Esophagus squamous epithelium (tissue), 5 donors: Measurements from ENCODE around the gene MTURN. TPM values are rescaled to one million over a fixed set of nuclear protein-coding genes. Genes with fewer than 3 reads are reported as not detected.

ENCODE experiments used
- DNase-seq: peaks from one replicate; lab custom pipeline; 2025; lab: John Stamatoyannopoulos, UW
- H3K27ac ChIP-seq, 4 donors: fragments of 200-600 bp; sonication (generic); one replicate each; pipeline ENCODE4 v1.5.1; 2016 to 2019; ENCODE audit warnings: mild to moderate bottlenecking in 1 of 4
- H3K27me3 ChIP-seq, 4 donors: fragments of 200-600 bp; sonication (generic); 1 replicate in 3 of 4; 2 replicates in 1 of 4; pipeline versions ENCODE4 v1.5.1 to v1.6.0; 2017 to 2021; ENCODE audit warnings: antibody characterized with exemption in 1 of 4
- H3K36me3 ChIP-seq, 3 donors: fragments of 200-600 bp; sonication (generic); one replicate each; pipeline ENCODE4 v1.5.1; 2016 to 2019
- H3K4me1 ChIP-seq, 3 donors: fragments of 200-600 bp; sonication (generic); one replicate each; pipeline ENCODE4 v1.5.1; 2017 to 2019
- H3K4me3 ChIP-seq, 4 donors: fragments of 200-600 bp; sonication (generic); 1 replicate in 3 of 4; 2 replicates in 1 of 4; pipeline ENCODE4 v1.5.1; 2016 to 2019; ENCODE audit warnings: mild to moderate bottlenecking in 2 of 4, moderate library complexity in 1 of 4
- H3K9me3 ChIP-seq, 3 donors: fragments of 200-600 bp; sonication (generic); one replicate each; pipeline ENCODE4 v1.5.1; 2016 to 2019
- CTCF ChIP-seq, 6 experiments: fragments of 450-650 bp in 4 of 6; fragments of 200-600 bp in 2 of 6; sonication (generic) in 2 of 6; IDR thresholded peaks; one replicate each; pipeline ENCODE4 v1.5.1; 2016 to 2019; ENCODE audit warnings: antibody characterized with exemption in 6 of 6, mild to moderate bottlenecking in 4 of 6, moderate library complexity in 4 of 6
- POLR2A ChIP-seq, 4 donors: fragments of 450-650 bp; IDR thresholded peaks; one replicate each; pipeline ENCODE4 v1.6.1; 2017; ENCODE audit warnings: antibody characterized with exemption in 4 of 4, mild to moderate bottlenecking in 4 of 4, moderate library complexity in 3 of 4
- WGBS, 2 donors: methylation state at CpG; one replicate each; pipeline ENCODE4 v1.1.5; 2018; 5-methylcytosine and 5-hydroxymethylcytosine counted together
- intact Hi-C: fragments of 100-400 bp; cut with DNase I; formaldehyde crosslinking; loops from one replicate; pipeline ENCODE4 v1.15.0; 2022
- total RNA-seq, 4 donors: library from RNA; depleted of rRNA; stranded (reverse); fragments of >200 nt; gene quantifications; one replicate each; pipeline ENCODE4 v1.1.0, GENCODE V29; 2016
- donor health status: DM: yes; HTN: yes; CAD: no.

MTURN gene
- total RNA-seq, 4 donors from 2014 or later = 10.4 to 88.9 (median 18.6) TPM

GRCh38 chr7:30147785-30148184, 13.0 kb downstream of the MTURN start:
- intact Hi-C loops = no loop called here
- H3K27me3 ChIP-seq = no peaks in the 10 kb centered on the region
- TF ChIP-seq CTCF (IDR thresholded peaks at IDR 0.05) (no peak), POLR2A (IDR thresholded peaks at IDR 0.05) (no peak)
- 95 to 97% methylated on average over 2 of the region's 2 CpGs for WGBS, 2 donors
- peaks cover 7 to 62% (median 19%) of the 10 kb centered on the region in 3 donors for H3K4me1 ChIP-seq
- no peaks in the 10 kb centered on the region for H3K9me3 ChIP-seq
- H3K36me3 ChIP-seq = peaks cover 0 to 31% (median 0%) of the 10 kb centered on the region in 3 donors
- H3K27ac ChIP-seq = peak overlapping the region in 2 of 4 donors; percentile 73
- DNase-seq = no peak
- no peak overlapping the region for H3K4me3 ChIP-seq

- Histone ChIP-seq H3K9me3 (no peaks in the 10 kb centered on the region), H3K27ac (peak overlapping the region; percentile 53 to 73 (median 69)), H3K4me3 (peak overlapping the region in 2 of 4 donors; percentile 6 to 14), H3K4me1 (peaks cover 5 to 56% (median 13%) of the 10 kb centered on the region in 3 donors), H3K36me3 (peaks cover 0 to 38% (median 0%) of the 10 kb centered on the region in 3 donors), H3K27me3 (no peaks in the 10 kb centered on the region)
- WGBS, 2 donors = 81 to 95% methylated on average over 3 to 4 of the region's 5 CpGs
- intact Hi-C loops = no loop called here
- no peak for DNase-seq
- TF ChIP-seq POLR2A (IDR thresholded peaks at IDR 0.05) (no peak), CTCF (IDR thresholded peaks at IDR 0.05) (no peak)
These were observed 13.6 kb downstream of the MTURN start for GRCh38 chr7:30148426-30148825.

GRCh38 chr7:30148951-30149459, 14.2 kb downstream of the MTURN start:
- 24 to 37% methylated on average over 10 to 11 of the region's 13 CpGs for WGBS, 2 donors
- Histone ChIP-seq H3K4me3 (peak overlapping the region in 2 of 4 donors; percentile 6 to 14), H3K9me3 (no peaks in the 10 kb centered on the region), H3K27me3 (no peaks in the 10 kb centered on the region), H3K4me1 (peaks cover 4 to 50% (median 8%) of the 10 kb centered on the region in 3 donors), H3K27ac (peak overlapping the region; percentile 53 to 73 (median 69)), H3K36me3 (peaks cover 0 to 43% (median 3%) of the 10 kb centered on the region in 3 donors)
- TF ChIP-seq CTCF (IDR thresholded peaks at IDR 0.05) (peak in 1 of 6 experiments; percentile 6), POLR2A (IDR thresholded peaks at IDR 0.05) (peak in 1 of 4 donors; percentile 11)
- no peak for DNase-seq
- intact Hi-C loops = no loop called here

- 78 to 81% methylated on average over 7 of the region's 7 CpGs for WGBS, 2 donors
- intact Hi-C loops = no loop called here
- peak overlapping the region; percentile 53 to 73 (median 69) for H3K27ac ChIP-seq
These were observed 15.0 kb downstream of the MTURN start for GRCh38 chr7:30149640-30150272.

More at GRCh38 chr7:30149640-30150272, 15.0 kb downstream of the MTURN start:
- H3K27me3 ChIP-seq = no peaks in the 10 kb centered on the region
- DNase-seq = no peak
- peaks cover 0 to 51% (median 4%) of the 10 kb centered on the region in 3 donors for H3K36me3 ChIP-seq
- H3K9me3 ChIP-seq = no peaks in the 10 kb centered on the region
- H3K4me1 ChIP-seq = peaks cover 0 to 43% (median 5%) of the 10 kb centered on the region in 3 donors
- H3K4me3 ChIP-seq = no peak overlapping the region
- TF ChIP-seq CTCF (IDR thresholded peaks at IDR 0.05) (no peak), POLR2A (IDR thresholded peaks at IDR 0.05) (no peak)
